ENCODE measurements around the gene WNK4. TPM values are rescaled to one million over a fixed set of nuclear protein-coding genes. Genes with fewer than 3 reads are reported as not detected.

Gene WNK4
- total and polyA plus RNA-seq, 9 of the 15 experiments (the other 6 are each of a cell fraction or from before 2014, with no cell fraction given), result 0.32 to 25.8 (median 4.5) TPM

GRCh38 chr17:42751628-42752027 is 28.8 kb upstream of the WNK4 start:
- TF ChIP-seq ZNF143 (CRISPR knock-in tag; IDR thresholded peaks at IDR 0.05) (no peak), GABPB1 (CRISPR knock-in tag; IDR thresholded peaks at IDR 0.05) (no peak), STAT5A (IDR thresholded peaks at IDR 0.05; ENCODE audit: borderline replicate concordance, low read length) (no peak), TGIF2 (CRISPR knock-in tag; IDR thresholded peaks at IDR 0.05) (no peak), CBFA2T3 (IDR thresholded peaks at IDR 0.05) (0 out of 2 replicates have a peak, but pooled peaks have one; percentile 13), RCOR1 (IDR thresholded peaks at IDR 0.05; ENCODE audit: borderline replicate concordance in 1 of 2, low read depth in 2 of 2, low read length in 2 of 2) (peak in 1 of 2 experiments; percentile 32; a peak in 1 of 4 replicates), NCOA6 (IDR thresholded peaks at IDR 0.05) (no peak), ZNF384 (IDR thresholded peaks at IDR 0.05; ENCODE audit: low read depth, low read length) (peak; percentile 71), ADNP (tag; IDR thresholded peaks at IDR 0.05) (peak; percentile 77), CEBPB (tag; IDR thresholded peaks at IDR 0.05) (peak; percentile 37; the same call in 1 of the 2 replicates), ZNF282 (CRISPR knock-in tag; IDR thresholded peaks at IDR 0.05) (no peak), VEZF1 (CRISPR knock-in tag; IDR thresholded peaks at IDR 0.05) (no peak), ATF6 (CRISPR knock-in tag; IDR thresholded peaks at IDR 0.05) (no peak), ZBTB33 (CRISPR knock-in tag; IDR thresholded peaks at IDR 0.05) (no peak), ETV1 (tag; conservative IDR thresholded peaks at IDR 0.05; ENCODE audit: low read depth) (no peak), ZFP36 (IDR thresholded peaks at IDR 0.05; ENCODE audit: low read depth, low read length, partially characterized antibody) (peak; percentile 11), ZNF431 (CRISPR knock-in tag; IDR thresholded peaks at IDR 0.05) (no peak)
- no peaks in the 10 kb centered on the region for H3K36me3 ChIP-seq (ENCODE audit: control insufficient read depth, insufficient read depth, low read length)
- ATAC-seq (peak; percentile 28; the same call in 2 of the 3 replicates), DNase-seq (ENCODE audit: extremely low read depth in 1 of 4, low spot score in 3 of 4) (peak in 1 of 4 experiments; percentile 55), FAIRE-seq (no peak)
- peaks cover 3% of the 10 kb centered on the region; the same call in 1 of the 2 replicates for H4K20me1 ChIP-seq (replicated peaks; ENCODE audit: control insufficient read depth, insufficient read depth, low read length)
- H3K4me1 ChIP-seq (replicated peaks in 1 of 2; ENCODE audit: control insufficient read depth in 2 of 2, insufficient read depth in 2 of 2, low read length in 2 of 2), result peaks cover 7 to 15% of the 10 kb centered on the region in 2 experiments; a peak in 4 of 5 replicates
- intact Hi-C loops (cut with micrococcal nuclease), result no loop called here
- POLR2A ChIA-PET, result interaction anchor here (1.4 kb wide), 1 partner anchor 15 kb away, joined by 3 read pairs; no protein-coding TSS in a partner anchor
- in situ Hi-C loops (cut with MboI), result no loop called here
- no peak overlapping the region for H2AFZ ChIP-seq (ENCODE audit: low read depth, low read length)
- no peaks in the 10 kb centered on the region for H3K9me3 ChIP-seq (replicated peaks; ENCODE audit: control insufficient read depth, insufficient read depth, low read depth, low read length)
- H3K9ac ChIP-seq (ENCODE audit: insufficient read depth in 1 of 2, low read depth in 2 of 2, low read length in 2 of 2), result no peak overlapping the region
- no peak overlapping the region for H3K27ac ChIP-seq (ENCODE audit: extremely low read depth, low read depth, low read length)
- no peaks in the 10 kb centered on the region for H3K79me2 ChIP-seq (ENCODE audit: control insufficient read depth, insufficient read depth, low read length)
- no peak overlapping the region for H3K4me2 ChIP-seq (ENCODE audit: insufficient read depth, low read length)
- CTCF ChIA-PET (ENCODE audit: low intra/inter-chr PET ratio), result no interaction called here
- H3K4me3 ChIP-seq, result no peak overlapping the region
- peaks cover 0 to 5% of the 10 kb centered on the region in 2 experiments; a peak in 2 of 5 replicates for H3K27me3 ChIP-seq (ENCODE audit: control insufficient read depth in 2 of 2, insufficient read depth in 2 of 2, low read length in 2 of 2)
- H3K9me1 ChIP-seq (ENCODE audit: control insufficient read depth, insufficient read depth, low read length), result no peaks in the 10 kb centered on the region
- WGBS (ENCODE audit: insufficient coverage, low coverage, missing lambda C conversion rate), result 6% methylated on average over 7 of the region's 7 CpGs
- BruUV-seq (replicated peaks), result no TSS peak

All from K562 (cell line).